Suprapubic skin (tissue), 4 donors: ENCODE data around the gene CDC25C.

ENCODE experiments used
- POLR2A ChIP-seq, 2 donors: fragments of 450-650 bp; IDR thresholded peaks; one replicate each; pipeline ENCODE4 v1.6.1; 2017; ENCODE audit warnings: antibody characterized with exemption in 2 of 2, mild to moderate bottlenecking in 2 of 2, moderate library complexity in 2 of 2
- POLR2AphosphoS5 ChIP-seq, 3 donors: sonication (generic); formaldehyde crosslinking; IDR thresholded peaks; one replicate each; pipeline ENCODE4 v1.6.1; 2017; ENCODE audit warnings: antibody characterized with exemption in 3 of 3
- TF ChIP-seq, protein P1 (sequence below), 2 donors: fragments of 200-600 bp in 1 of 2; fragments of 450-650 bp in 1 of 2; sonication (generic) in 1 of 2; IDR thresholded peaks; one replicate each; pipeline ENCODE4 v1.5.1; 2016 to 2019; ENCODE audit warnings: antibody characterized with exemption in 2 of 2, mild to moderate bottlenecking in 1 of 2, moderate library complexity in 1 of 2

GRCh38 chr5:138354926-138355378, 23.3 kb upstream of the CDC25C start:
- TF ChIP-seq POLR2A (IDR thresholded peaks at IDR 0.05), result no peak
- TF ChIP-seq, protein P1, sequence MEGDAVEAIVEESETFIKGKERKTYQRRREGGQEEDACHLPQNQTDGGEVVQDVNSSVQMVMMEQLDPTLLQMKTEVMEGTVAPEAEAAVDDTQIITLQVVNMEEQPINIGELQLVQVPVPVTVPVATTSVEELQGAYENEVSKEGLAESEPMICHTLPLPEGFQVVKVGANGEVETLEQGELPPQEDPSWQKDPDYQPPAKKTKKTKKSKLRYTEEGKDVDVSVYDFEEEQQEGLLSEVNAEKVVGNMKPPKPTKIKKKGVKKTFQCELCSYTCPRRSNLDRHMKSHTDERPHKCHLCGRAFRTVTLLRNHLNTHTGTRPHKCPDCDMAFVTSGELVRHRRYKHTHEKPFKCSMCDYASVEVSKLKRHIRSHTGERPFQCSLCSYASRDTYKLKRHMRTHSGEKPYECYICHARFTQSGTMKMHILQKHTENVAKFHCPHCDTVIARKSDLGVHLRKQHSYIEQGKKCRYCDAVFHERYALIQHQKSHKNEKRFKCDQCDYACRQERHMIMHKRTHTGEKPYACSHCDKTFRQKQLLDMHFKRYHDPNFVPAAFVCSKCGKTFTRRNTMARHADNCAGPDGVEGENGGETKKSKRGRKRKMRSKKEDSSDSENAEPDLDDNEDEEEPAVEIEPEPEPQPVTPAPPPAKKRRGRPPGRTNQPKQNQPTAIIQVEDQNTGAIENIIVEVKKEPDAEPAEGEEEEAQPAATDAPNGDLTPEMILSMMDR (IDR thresholded peaks at IDR 0.05), result no peak
- TF ChIP-seq POLR2AphosphoS5 (IDR thresholded peaks at IDR 0.05), result no peak
